GM23338 (cell line): ENCODE data around the gene NPAS3. TPM values are rescaled to one million over a fixed set of nuclear protein-coding genes. Genes with fewer than 3 reads are reported as not detected.

Experiments
- ATAC-seq: fragments of 200-7000 bp; cut with Tn5 transposase; 3 replicates; pipeline ENCODE4 v1.9.1; 2020
- DNase-seq: peaks from one replicate; pipeline ENCODE4 v3.0.0-alpha.2; 2015; ENCODE audit warnings: low spot score
- H2AFZ ChIP-seq: fragments of 200-600 bp; sonication (generic); 2 replicates; pipeline ENCODE4 v1.8.0; 2016; ENCODE audit warnings: antibody characterized with exemption, mild to moderate bottlenecking, moderate library complexity
- H3F3A ChIP-seq: fragments of 200-600 bp; sonication (generic); replicated peaks from 2 replicates; pipeline ENCODE4 v1.8.0; 2017; ENCODE audit warnings: antibody characterized with exemption, mixed run types, low read depth
- H3K27ac ChIP-seq: fragments of 200-600 bp; sonication (generic); 2 replicates; pipeline ENCODE4 v1.6.1; 2016; ENCODE audit warnings: low read depth
- H3K27me3 ChIP-seq: fragments of 200-600 bp; sonication (generic); 2 replicates; pipeline ENCODE4 v1.8.0; 2016; ENCODE audit warnings: mild to moderate bottlenecking, mixed run types, moderate library complexity; ENCODE audit not compliant: insufficient read depth
- H3K36me3 ChIP-seq: fragments of 200-600 bp; sonication (generic); 2 replicates; pipeline ENCODE4 v1.8.0; 2016; ENCODE audit warnings: mild to moderate bottlenecking; ENCODE audit not compliant: insufficient read depth
- H3K4me1 ChIP-seq: fragments of 200-600 bp; sonication (generic); 2 replicates; pipeline ENCODE4 v1.8.0; 2016; ENCODE audit warnings: mild to moderate bottlenecking, moderate library complexity; ENCODE audit not compliant: insufficient read depth
- H3K4me2 ChIP-seq: fragments of 200-600 bp; sonication (generic); 2 replicates; pipeline ENCODE4 v1.7.1; 2017; ENCODE audit warnings: mixed run types
- H3K4me3 ChIP-seq: fragments of 200-600 bp; sonication (generic); 2 replicates; pipeline ENCODE4 v1.6.1; 2016; ENCODE audit warnings: mixed run types
- H3K79me2 ChIP-seq: fragments of 200-600 bp; sonication (generic); replicated peaks from 2 replicates; pipeline ENCODE4 v1.8.0; 2017; ENCODE audit warnings: mild to moderate bottlenecking; ENCODE audit not compliant: insufficient read depth
- H3K9me2 ChIP-seq: fragments of 200-600 bp; sonication (generic); 2 replicates; pipeline ENCODE4 v1.8.0; 2017; ENCODE audit not compliant: insufficient read depth
- H4K20me1 ChIP-seq: fragments of 200-600 bp; sonication (generic); replicated peaks from 2 replicates; pipeline ENCODE4 v1.8.0; 2017; ENCODE audit warnings: mild to moderate bottlenecking; ENCODE audit not compliant: insufficient read depth
- H3K27ac Mint-ChIP-seq: 2 replicates; pipeline ENCODE4 v1.8.0; 2020; ENCODE audit warnings: inconsistent platforms, mild to moderate bottlenecking, moderate library complexity, mixed read lengths
- H3K27me3 Mint-ChIP-seq: 3 replicates; pipeline ENCODE4 v1.8.0; 2022; ENCODE audit warnings: low read depth, mild to moderate bottlenecking, moderate library complexity, mixed read lengths, inconsistent platforms; ENCODE audit not compliant: insufficient read depth, poor library complexity
- H3K36me3 Mint-ChIP-seq: 3 replicates; pipeline ENCODE4 v1.8.0; 2021; ENCODE audit warnings: low read depth, mild to moderate bottlenecking, inconsistent platforms, moderate library complexity, mixed read lengths
- H3K4me1 Mint-ChIP-seq: 3 replicates; pipeline ENCODE4 v1.8.0; 2020; ENCODE audit warnings: mild to moderate bottlenecking, inconsistent platforms, mixed read lengths
- H3K4me3 Mint-ChIP-seq: 3 replicates; pipeline ENCODE4 v1.8.0; 2021; ENCODE audit warnings: moderate library complexity, mild to moderate bottlenecking, inconsistent platforms, mixed read lengths
- H3K9me3 Mint-ChIP-seq: 3 replicates; pipeline ENCODE4 v1.8.0; 2020; ENCODE audit warnings: moderate library complexity, mild to moderate bottlenecking, inconsistent platforms, mixed read lengths
- CREB1 ChIP-seq: fragments of 250-450 bp; sonication (Bioruptor Pico); IDR thresholded peaks from 2 replicates; pipeline ENCODE4 v1.5.0; 2020; ENCODE audit warnings: low read depth, mild to moderate bottlenecking, moderate library complexity
- CTCF ChIP-seq, 2 experiments: fragments of 200-600 bp in 1 of 2; sonication (generic) in 1 of 2; conservative IDR thresholded peaks; 2 replicates each; pipeline versions ENCODE4 v1.5.1 to v1.6.1; 2016 to 2017; ENCODE audit warnings: antibody characterized with exemption in 2 of 2, low read depth in 2 of 2, mild to moderate bottlenecking in 2 of 2, moderate library complexity in 1 of 2
- ETS1 ChIP-seq: IDR thresholded peaks from 2 replicates; pipeline ENCODE4 v1.6.1; 2016; ENCODE audit warnings: antibody characterized with exemption
- EZH2 ChIP-seq: fragments of 200-600 bp; sonication (generic); IDR thresholded peaks from one replicate; pipeline ENCODE4 v1.8.0; 2017; ENCODE audit warnings: antibody characterized with exemption, mild to moderate bottlenecking, low read depth; ENCODE audit not compliant: unreplicated experiment
- EZH2phosphoT487 ChIP-seq: fragments of 200-600 bp; sonication (generic); IDR thresholded peaks from one replicate; pipeline ENCODE4 v1.8.1; 2018; ENCODE audit warnings: antibody characterized with exemption; ENCODE audit not compliant: unreplicated experiment
- JUNB ChIP-seq: IDR thresholded peaks from one replicate; pipeline ENCODE4 v1.6.1; 2016; ENCODE audit warnings: antibody characterized with exemption; ENCODE audit not compliant: unreplicated experiment
- POLR2AphosphoS5 ChIP-seq: IDR thresholded peaks from 2 replicates; pipeline ENCODE4 v1.6.1; 2016; ENCODE audit warnings: antibody characterized with exemption, low read depth
- REST ChIP-seq: IDR thresholded peaks from one replicate; pipeline ENCODE4 v1.6.1; 2018; ENCODE audit warnings: antibody characterized with exemption; ENCODE audit not compliant: unreplicated experiment
- STAT1 ChIP-seq: IDR thresholded peaks from one replicate; pipeline ENCODE4 v1.6.1; 2016; ENCODE audit warnings: antibody characterized with exemption; ENCODE audit not compliant: unreplicated experiment
- ZNF114 ChIP-seq: fragments of 250-450 bp; sonication (Bioruptor Pico); IDR thresholded peaks from 2 replicates; pipeline ENCODE4 v1.5.0; 2020; ENCODE audit warnings: mild to moderate bottlenecking, moderate library complexity
- ZNF331 ChIP-seq: fragments of 250-450 bp; sonication (Bioruptor Pico); IDR thresholded peaks from 2 replicates; pipeline ENCODE4 v1.5.0; 2020; ENCODE audit warnings: low read depth, mild to moderate bottlenecking, moderate library complexity
- ZNF462 ChIP-seq: fragments of 250-450 bp; sonication (Bioruptor Pico); IDR thresholded peaks from 2 replicates; pipeline ENCODE4 v1.5.0; 2020; ENCODE audit warnings: mild to moderate bottlenecking, moderate library complexity
- polyA plus RNA-seq: library from polyadenylated mRNA; unstranded; fragments of >200 nt; fragmentation: Nextera tagmentation; extraction: Ambion mirVana; gene quantifications from 2 replicates; pipeline ENCODE4 v1.2.1, GENCODE V29; 2016
- total RNA-seq: library from RNA; depleted of rRNA; stranded (reverse); fragments of >200 nt; shearing (Covaris generic); gene quantifications from 2 replicates; pipeline ENCODE4 v1.2.3, GENCODE V29; 2014

Gene NPAS3
- total and polyA plus RNA-seq, 2 experiments from 2014 or later: 0.17 to 0.19 TPM

- TF ChIP-seq ZNF462 (CRISPR knock-in tag) (no peak), EZH2phosphoT487 (no peak)
Observed at GRCh38 chr14:33375786-33376185, 437.1 kb downstream of the NPAS3 start (continued).

- Histone ChIP-seq H3F3A (no peaks in the 10 kb centered on the region), H3K27me3 (no peaks in the 10 kb centered on the region), H2AFZ (no peak overlapping the region), H4K20me1 (no peaks in the 10 kb centered on the region), H3K36me3 (no peaks in the 10 kb centered on the region), H3K4me3 (no peak overlapping the region), H3K4me2 (no peak overlapping the region), H3K79me2 (no peaks in the 10 kb centered on the region), H3K4me1 (no peaks in the 10 kb centered on the region), H3K9me2 (no peaks in the 10 kb centered on the region), H3K27ac (no peak overlapping the region)
- Mint-ChIP-seq H3K27me3 (no peaks in the 10 kb centered on the region), H3K36me3 (no peaks in the 10 kb centered on the region), H3K9me3 (no peaks in the 10 kb centered on the region; the same call in 2 of the 3 replicates), H3K27ac (no peak overlapping the region), H3K4me3 (no peak overlapping the region), H3K4me1 (peaks cover 6% of the 10 kb centered on the region)
- no peak for DNase-seq
- ATAC-seq: no peak
- no peak for TF ChIP-seq JUNB
- no peak for TF ChIP-seq ZNF331 (CRISPR knock-in tag)
- no peak for TF ChIP-seq ZNF114 (CRISPR knock-in tag)
- TF ChIP-seq REST: no peak
- TF ChIP-seq CTCF (conservative IDR thresholded peaks at IDR 0.05; ENCODE audit: low read depth in 2 of 2): no peak
- no peak for TF ChIP-seq EZH2
- TF ChIP-seq ETS1: no peak
- TF ChIP-seq POLR2AphosphoS5: no peak
- no peak for TF ChIP-seq STAT1
- no peak for TF ChIP-seq CREB1 (CRISPR knock-in tag)
Observed at GRCh38 chr14:33376510-33376909, 437.8 kb downstream of the NPAS3 start.
